Measurements from ENCODE around the gene FASLG. TPM values are rescaled to one million over a fixed set of nuclear protein-coding genes. Genes with fewer than 3 reads are reported as not detected.

Gene FASLG
- polyA plus RNA-seq, 4 donors, result 0.05 to 0.21 (median 0.16) TPM

Other genes starting within 250 kb of the FASLG start
- gene C1orf105, start 238.4 kb upstream of the FASLG start, polyA plus RNA-seq (ENCODE audit: insufficient read length in 4 of 4), result under 1 TPM in 1 of 4 donors, not detected in 3; 0.20 TPM
- gene PIGC, start 215.0 kb upstream of the FASLG start, polyA plus RNA-seq (ENCODE audit: insufficient read length in 4 of 4), result 10 to 100 TPM; 50.9 to 56.5 (median 56.3) TPM
- 10 to 100 TPM; 55.1 to 69.7 (median 65.1) TPM for gene SUCO, start 126.0 kb upstream of the FASLG start, polyA plus RNA-seq (ENCODE audit: insufficient read length in 4 of 4)

Data from right renal pelvis (tissue), 4 donors.